Left lung (tissue), 10 donors: Measurements from ENCODE around the gene TOB1. TPM values are rescaled to one million over a fixed set of nuclear protein-coding genes. Genes with fewer than 3 reads are reported as not detected.

Experiments used
- ATAC-seq: fragments of 200-7000 bp; cut with Tn5 transposase; one replicate; pipeline ENCODE4 v1.9.1; 2020; ENCODE audit warnings: moderate library complexity
- DNase-seq, 4 donors: peaks; one replicate each; pipeline ENCODE4 v3.0.0-alpha.2; 2013 to 2020
- H3K27ac ChIP-seq, 2 donors: fragments of 200-600 bp; sonication (generic) in 1 of 2; one replicate each; pipeline versions ENCODE4 v1.5.0 to v1.8.0; 2020 to 2021
- H3K27me3 ChIP-seq, 2 donors: fragments of 200-600 bp; sonication (generic) in 1 of 2; one replicate each; pipeline versions ENCODE4 v1.5.0 to v1.8.0; 2020 to 2021
- H3K36me3 ChIP-seq, 2 donors: fragments of 200-600 bp; sonication (generic) in 1 of 2; one replicate each; pipeline versions ENCODE4 v1.5.0 to v1.8.0; 2020 to 2021
- H3K4me1 ChIP-seq, 2 donors: fragments of 200-600 bp; one replicate each; pipeline ENCODE4 v1.8.0; 2021
- H3K4me3 ChIP-seq, 2 donors: fragments of 200-600 bp; sonication (generic) in 1 of 2; one replicate each; pipeline versions ENCODE4 v1.5.0 to v1.8.0; 2020 to 2021; ENCODE audit warnings: mild to moderate bottlenecking in 1 of 2
- H3K9me3 ChIP-seq, 2 donors: fragments of 200-600 bp; sonication (generic) in 1 of 2; one replicate each; pipeline versions ENCODE4 v1.5.0 to v1.8.0; 2020 to 2021
- intact Hi-C, 2 donors: fragments of 100-400 bp; cut with DNase I; formaldehyde crosslinking; loops; one replicate each; pipeline versions ENCODE4 v1.11.2 to v1.14.2; 2022
- polyA plus RNA-seq, 6 donors: library from polyadenylated mRNA; unstranded; fragments of 120-200 nt; gene quantifications; one replicate each; pipeline ENCODE4 v1.2.1, GENCODE V29; 2013; ENCODE audit not compliant: insufficient read length in 6 of 6
- total RNA-seq, 2 donors: library from RNA; stranded (reverse); fragmentation: NEBNext Ultra II Directional; extraction: Animal tissue kit (Norgen Biotek cat#: 25700); gene quantifications; one replicate each; pipeline ENCODE4 v1.2.1, GENCODE V29; 2021
- TF ChIP-seq, protein P1 (sequence below), 2 donors: fragments of 200-600 bp; sonication (generic) in 1 of 2; IDR thresholded peaks; one replicate each; pipeline versions ENCODE4 v1.5.0 to v1.8.0; 2021; ENCODE audit warnings: antibody characterized with exemption in 2 of 2
- donor health status: DM: no; HTN: yes; CAD: no.
- donor health status: DM: no; HTN: no; CAD: no.

Gene TOB1
- total and polyA plus RNA-seq, 8 donors = 20.1 to 81.1 (median 29.8) TPM

DNA sequence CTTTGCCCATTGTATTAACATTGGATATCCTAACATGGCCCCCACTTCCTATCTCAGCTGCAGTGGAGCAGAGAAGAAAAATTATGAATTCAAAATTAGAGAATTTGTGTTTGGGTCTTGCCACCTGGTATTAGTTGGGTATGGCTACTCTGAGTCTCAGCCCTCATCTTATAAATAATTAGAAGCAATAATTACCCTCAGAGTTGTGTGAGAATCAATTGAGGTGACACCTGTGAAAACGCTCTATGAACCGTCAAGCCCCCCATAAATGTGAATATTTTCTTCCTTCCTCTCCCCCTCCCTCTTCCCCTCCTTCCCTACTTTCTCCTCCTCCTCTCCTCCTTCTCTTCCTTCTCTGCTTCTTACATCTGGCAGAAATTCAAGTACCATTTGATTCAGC is 8.9 kb upstream of the TOB1 start:
- Histone ChIP-seq H3K4me3 (no peak overlapping the region), H3K36me3 (no peaks in the 10 kb centered on the region), H3K9me3 (peaks cover 0 to 7% of the 10 kb centered on the region in 2 donors), H3K27ac (no peak overlapping the region), H3K4me1 (peaks cover 0 to 26% of the 10 kb centered on the region in 2 donors), H3K27me3 (no peaks in the 10 kb centered on the region)
- no peak for DNase-seq
- TF ChIP-seq, protein P1, sequence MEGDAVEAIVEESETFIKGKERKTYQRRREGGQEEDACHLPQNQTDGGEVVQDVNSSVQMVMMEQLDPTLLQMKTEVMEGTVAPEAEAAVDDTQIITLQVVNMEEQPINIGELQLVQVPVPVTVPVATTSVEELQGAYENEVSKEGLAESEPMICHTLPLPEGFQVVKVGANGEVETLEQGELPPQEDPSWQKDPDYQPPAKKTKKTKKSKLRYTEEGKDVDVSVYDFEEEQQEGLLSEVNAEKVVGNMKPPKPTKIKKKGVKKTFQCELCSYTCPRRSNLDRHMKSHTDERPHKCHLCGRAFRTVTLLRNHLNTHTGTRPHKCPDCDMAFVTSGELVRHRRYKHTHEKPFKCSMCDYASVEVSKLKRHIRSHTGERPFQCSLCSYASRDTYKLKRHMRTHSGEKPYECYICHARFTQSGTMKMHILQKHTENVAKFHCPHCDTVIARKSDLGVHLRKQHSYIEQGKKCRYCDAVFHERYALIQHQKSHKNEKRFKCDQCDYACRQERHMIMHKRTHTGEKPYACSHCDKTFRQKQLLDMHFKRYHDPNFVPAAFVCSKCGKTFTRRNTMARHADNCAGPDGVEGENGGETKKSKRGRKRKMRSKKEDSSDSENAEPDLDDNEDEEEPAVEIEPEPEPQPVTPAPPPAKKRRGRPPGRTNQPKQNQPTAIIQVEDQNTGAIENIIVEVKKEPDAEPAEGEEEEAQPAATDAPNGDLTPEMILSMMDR (IDR thresholded peaks at IDR 0.05) = no peak
- ATAC-seq = no peak
- intact Hi-C loops = no loop called here

DNA sequence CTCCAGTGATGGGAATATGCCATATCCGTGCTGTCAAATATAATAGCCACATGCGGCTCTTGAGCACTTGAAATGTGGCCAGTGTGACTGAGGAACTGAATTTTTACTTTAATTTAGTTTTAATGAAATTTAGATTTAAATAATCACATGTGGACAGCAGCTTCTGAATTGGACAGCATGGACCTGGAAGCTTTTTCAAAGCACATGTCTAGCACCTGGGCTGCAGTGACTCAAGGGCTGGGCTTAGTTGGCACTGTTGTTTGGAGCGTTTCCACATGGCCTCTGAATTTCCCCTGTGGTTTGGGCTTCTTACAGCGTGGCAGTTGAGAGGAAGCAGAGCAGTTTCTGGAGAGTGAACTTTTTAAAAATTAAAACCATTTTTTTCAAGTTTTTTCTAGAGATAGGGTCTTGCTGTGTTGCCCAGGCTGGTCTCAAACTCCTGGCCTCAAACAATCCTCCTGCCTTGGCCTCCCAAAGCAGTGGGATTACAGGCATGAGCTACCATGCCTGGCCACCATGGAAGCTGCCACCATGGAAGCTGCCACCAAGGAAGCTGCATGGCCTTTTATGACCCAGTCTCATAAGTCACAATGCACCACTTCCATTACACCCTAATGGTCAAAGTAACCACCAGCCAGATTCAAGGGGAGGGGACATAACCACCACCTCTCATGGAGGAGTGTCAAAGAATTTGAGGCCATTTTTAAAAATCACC is 6.7 kb upstream of the TOB1 start:
- DNase-seq (no peak), ATAC-seq (peak; percentile 14)
- Histone ChIP-seq H3K36me3 (no peaks in the 10 kb centered on the region), H3K27me3 (no peaks in the 10 kb centered on the region), H3K4me3 (no peak overlapping the region), H3K4me1 (peaks cover 0 to 26% of the 10 kb centered on the region in 2 donors), H3K9me3 (no peaks in the 10 kb centered on the region), H3K27ac (no peak overlapping the region)
- TF ChIP-seq, protein P1 (IDR thresholded peaks at IDR 0.05) = no peak
- intact Hi-C loops = no loop called here

DNA sequence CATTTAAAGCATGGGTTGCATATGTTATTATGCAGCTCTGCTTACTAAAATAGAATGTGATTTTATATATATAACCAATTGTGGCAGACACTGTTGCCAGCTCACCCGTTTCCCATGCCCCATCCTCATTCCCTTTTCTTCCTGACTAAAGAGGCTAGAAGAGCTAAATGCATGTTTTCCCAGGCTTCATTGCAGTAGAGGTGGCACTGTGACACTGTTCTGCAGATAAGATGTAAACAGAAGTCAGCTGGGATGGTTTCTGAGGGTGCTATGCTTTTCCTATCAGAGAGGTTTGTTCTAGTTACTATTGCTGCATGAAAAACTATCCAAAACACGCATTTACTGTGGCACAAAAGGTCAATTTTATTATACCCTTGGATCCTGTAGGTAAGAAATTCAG is 5.7 kb upstream of the TOB1 start:
- no peak overlapping the region for H3K27ac ChIP-seq
- no peak for ATAC-seq

DNA sequence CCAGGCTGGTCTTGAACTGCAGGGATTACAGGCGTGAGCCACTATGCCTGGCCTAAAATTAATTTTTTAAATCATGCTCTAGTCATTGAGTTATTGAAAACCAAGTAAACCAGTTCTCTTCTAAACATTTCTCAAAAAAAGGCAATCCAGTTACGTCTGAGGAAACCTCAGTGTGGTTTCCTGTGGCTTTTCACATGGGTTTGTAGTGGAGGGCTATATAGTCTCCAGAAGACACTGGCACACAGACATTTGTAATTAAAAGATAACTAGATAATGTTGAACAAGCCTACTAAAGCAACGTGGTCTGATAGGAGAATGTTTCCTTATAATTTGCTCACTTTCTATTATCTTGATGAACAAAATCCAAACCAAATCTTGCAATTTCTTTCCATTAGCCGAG is 5.2 kb upstream of the TOB1 start:
- TF ChIP-seq, protein P1 (IDR thresholded peaks at IDR 0.05) = no peak
- ATAC-seq (no peak), DNase-seq (no peak)
- H3K36me3 ChIP-seq = no peaks in the 10 kb centered on the region
- H3K4me3 ChIP-seq = no peak overlapping the region
- H3K9me3 ChIP-seq = no peaks in the 10 kb centered on the region
- H3K4me1 ChIP-seq = peaks cover 0 to 26% of the 10 kb centered on the region in 2 donors
- no peaks in the 10 kb centered on the region for H3K27me3 ChIP-seq
- intact Hi-C loops = no loop called here
- H3K27ac ChIP-seq = no peak overlapping the region

More for the DNA sequence above, 5.7 kb upstream of the TOB1 start:
- Histone ChIP-seq H3K4me1 (peaks cover 0 to 26% of the 10 kb centered on the region in 2 donors), H3K27me3 (no peaks in the 10 kb centered on the region), H3K9me3 (no peaks in the 10 kb centered on the region), H3K36me3 (no peaks in the 10 kb centered on the region), H3K4me3 (no peak overlapping the region)
- TF ChIP-seq, protein P1 (IDR thresholded peaks at IDR 0.05) = no peak
- intact Hi-C loops = no loop called here
- DNase-seq = no peak

DNA sequence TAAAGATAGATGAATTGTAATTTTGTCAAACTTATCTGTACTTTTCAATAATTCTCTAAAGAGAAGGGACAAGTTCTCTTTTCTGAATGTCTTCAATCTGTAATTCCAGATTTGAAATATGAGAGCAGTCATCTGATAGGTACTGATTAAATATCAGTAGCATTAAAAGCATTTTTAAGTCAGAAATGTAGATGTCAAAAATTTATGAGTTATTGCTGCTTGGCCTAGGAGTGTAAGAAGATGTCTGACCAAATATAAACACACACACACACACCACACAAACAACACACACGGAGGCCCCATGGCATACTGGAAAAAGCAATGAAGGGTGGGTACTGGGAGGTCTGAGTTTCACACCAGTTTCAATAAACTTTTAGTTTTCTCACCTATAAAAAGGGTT is 2.4 kb upstream of the TOB1 start:
- no peak for ATAC-seq
- intact Hi-C loops = loop anchor here in 1 of 2 donors (5.0 kb wide), 1 partner anchor 79 kb away; no protein-coding TSS in a partner anchor
- no peaks in the 10 kb centered on the region for H3K36me3 ChIP-seq
- TF ChIP-seq, protein P1 (IDR thresholded peaks at IDR 0.05) = no peak
- H3K27ac ChIP-seq = peak overlapping the region; percentile 97 to 100
- H3K27me3 ChIP-seq = no peaks in the 10 kb centered on the region
- peak overlapping the region in 1 of 2 donors; percentile 88 for H3K4me3 ChIP-seq
- H3K4me1 ChIP-seq = peaks cover under 1 to 41% of the 10 kb centered on the region in 2 donors
- no peak for DNase-seq
- H3K9me3 ChIP-seq = no peaks in the 10 kb centered on the region
